OCI-M2 (cell line): ENCODE results near the gene DRD2.

Source experiments
- DNase-seq: peaks from one replicate; lab custom pipeline; 2025; ENCODE audit not compliant: unreplicated experiment; lab: John Stamatoyannopoulos, UW

The DRD2 gene

DNA sequence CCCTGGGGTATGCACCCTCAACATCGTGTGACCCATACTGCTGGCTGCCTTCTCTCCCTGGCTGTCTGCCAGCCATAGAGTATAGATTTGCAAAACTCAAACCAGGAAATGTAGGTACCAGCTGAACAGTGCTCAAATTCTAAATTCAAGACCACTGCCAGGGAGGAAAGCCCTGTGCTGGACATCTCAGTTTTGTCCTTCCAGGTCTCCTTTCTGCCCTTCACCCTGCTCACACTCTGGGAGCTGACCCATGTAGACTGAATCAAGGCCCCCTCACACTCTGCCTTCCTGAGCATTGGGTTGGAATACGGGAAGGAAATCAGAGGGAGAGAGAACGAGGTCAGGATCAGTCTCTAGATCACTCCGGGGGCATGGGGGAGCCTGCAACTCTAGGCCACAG, 12.4 kb upstream of the DRD2 start:
- no peak for DNase-seq

DNA sequence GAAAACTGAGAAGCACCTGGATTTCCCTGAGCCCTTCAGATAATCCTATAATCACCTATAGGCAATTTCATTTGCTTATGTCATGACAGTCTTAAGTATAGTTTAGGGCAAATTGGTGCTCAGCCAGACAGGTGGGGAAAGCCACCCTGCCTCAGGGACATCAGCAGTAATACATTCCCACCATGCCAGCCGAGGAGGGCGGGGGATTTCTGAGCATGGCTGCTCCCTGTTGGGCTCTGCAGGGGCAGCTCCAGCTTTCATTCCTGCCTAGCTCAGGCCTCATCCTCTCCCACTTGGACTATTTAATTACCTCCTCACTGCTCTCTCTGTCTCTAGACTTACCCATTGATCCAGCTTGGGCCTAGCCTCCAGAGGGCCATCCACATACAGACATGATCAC, 9.0 kb upstream of the DRD2 start:
- DNase-seq = no peak

DNA sequence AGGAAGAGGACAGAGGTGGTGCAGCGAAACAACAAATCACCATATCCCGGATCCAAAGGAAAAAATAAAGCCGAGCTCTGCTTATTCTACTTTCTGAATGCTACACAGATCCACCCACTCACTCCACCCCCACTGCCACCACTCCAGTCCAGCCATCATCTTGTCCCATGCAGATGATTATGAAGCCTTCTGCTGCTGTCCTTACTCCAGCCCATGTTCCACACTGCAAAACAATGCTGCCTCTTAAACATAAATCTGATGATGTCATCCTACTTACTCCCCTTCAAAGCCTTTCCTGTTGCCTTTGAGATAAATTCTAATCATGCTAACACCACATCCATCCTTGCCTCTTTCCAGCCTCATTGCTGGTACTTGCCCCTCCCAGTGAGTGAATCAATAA, 6.5 kb upstream of the DRD2 start:
- no peak for DNase-seq

DNA sequence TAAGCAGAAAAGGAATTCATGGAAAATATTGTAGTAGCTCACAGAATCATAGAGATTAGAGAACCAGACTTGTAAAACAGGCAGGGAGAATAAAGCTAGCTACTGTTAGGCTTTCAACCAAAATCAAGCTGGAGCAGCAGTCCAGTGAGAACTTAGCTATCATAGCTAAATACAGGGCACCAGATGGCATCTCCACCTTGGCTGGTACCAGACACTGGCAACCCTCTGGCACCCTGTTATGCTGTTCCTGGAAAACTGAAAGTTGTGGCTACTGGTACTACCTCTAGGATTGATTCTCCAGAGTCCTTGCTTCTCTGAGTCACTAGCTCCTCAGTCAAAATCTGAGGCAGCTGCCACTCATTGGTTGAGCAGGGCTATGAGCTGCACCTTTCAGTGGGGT, 6.0 kb upstream of the DRD2 start:
- no peak for DNase-seq

DNA sequence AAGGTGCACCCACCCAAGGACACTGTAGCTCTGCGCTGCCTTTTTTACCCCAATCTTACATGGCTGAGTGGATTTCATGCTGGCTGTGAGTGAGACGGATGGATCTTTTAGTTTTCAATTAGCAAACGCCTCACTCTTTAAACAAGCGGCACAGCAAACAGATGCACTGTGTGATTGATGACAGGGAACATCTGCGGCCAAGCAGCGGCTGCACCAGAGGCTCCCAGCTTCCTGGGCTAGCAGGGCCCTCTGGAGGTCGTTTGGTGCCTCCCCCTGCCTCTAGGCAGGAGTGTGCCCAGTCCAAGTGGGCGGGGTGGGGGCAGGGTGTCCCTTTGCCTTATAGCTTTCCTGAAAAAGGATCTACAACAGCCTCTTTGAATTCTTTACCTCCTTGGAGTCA, 2.1 kb upstream of the DRD2 start:
- DNase-seq = no peak

DNA sequence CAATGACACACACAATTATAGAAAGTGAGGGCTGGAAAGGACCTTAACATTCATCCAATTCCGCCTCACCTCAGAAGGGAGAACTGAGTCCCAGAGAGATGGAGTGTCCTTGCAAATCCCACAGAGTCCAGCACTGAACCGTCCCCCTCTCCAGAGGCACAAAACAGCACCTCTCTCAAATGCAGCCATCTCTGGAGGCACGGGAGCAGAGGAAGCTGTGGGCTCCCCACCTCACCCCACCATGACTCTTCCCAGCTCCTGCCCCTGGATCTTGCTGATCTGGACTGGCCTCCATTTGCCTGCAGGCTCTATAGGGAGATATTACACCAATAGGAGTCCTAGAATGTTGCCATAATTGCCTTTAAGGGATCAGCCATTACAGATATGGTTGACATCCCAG, 1.4 kb upstream of the DRD2 start:
- no peak for DNase-seq

DNA sequence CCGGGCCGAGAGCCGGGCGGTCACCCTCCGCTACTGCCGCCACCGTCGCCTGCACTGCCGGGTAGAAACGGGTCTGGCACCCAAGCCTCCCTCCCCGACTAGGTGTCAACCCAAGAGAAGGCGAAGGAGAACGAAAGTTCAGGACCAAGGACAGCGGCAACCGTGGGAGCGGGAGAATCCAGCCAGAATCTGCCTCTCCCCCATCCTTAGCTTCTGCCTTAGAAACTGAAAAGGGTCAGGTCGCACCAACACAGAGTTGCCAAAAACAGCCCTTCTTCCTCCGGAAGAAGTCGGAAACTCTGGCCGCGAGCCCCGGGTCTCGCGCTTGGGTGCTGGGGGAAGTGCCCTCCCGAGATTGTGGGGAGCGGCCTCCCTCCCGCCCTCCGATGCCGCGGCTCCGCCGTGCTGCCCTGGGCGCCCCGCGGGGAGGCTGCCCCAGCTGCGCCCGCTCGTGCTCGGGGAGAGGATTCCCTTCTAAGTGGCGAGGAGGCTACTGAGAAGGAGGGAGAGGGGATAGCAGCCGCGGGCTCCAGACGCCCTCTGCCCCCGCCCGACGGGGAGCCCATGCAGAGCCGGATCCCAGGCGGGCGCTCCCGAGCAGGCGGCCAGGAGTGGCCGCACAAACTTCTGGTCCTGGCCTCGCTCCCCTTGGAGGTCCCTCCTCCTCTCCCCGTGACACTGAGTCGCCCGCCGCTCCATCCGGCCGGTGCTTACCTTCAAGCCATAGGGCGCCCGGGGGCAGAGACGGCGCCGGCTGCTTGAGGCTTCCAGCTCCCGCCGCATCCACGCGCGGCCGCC, 637 bp downstream of the DRD2 start:
- DNase-seq = no peak

DNA sequence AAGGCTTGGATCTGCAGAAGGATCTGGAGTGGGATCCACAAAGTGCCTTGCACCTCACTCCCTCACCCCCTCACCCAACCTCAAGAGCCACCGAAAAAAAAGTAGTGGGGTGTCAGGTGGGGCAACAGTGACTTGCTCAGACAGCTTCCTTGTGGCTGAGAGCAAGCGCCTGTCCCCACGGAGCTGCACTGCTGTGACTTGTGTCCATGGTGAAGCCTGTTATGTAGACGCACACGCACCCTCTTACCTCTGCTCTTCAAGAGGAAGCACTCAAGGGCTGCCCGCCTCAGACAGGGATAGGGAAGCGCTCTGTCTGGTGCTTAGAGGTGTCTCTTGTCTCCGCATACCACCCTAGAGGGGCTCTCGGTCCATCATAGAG, 1.2 kb downstream of the DRD2 start:
- DNase-seq = no peak

DNA sequence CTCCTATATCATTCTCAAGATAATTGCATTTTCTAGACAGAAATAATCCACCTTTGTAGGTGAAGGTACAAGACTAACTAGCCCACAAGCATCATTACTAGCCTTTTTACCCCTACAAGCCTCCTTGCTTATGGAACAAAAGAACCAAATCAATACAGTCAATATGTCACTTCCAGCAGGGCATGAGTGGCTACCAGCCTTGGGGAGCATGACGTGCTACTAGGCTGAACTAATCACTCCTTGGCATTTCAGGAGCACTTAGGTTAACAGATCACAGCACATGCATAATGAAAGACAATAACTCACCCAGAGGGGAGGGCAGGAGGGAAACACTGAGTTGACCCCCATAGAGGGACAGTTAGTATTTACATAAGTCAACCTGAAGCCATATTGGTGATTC, 2.7 kb downstream of the DRD2 start:
- DNase-seq = no peak

DNA sequence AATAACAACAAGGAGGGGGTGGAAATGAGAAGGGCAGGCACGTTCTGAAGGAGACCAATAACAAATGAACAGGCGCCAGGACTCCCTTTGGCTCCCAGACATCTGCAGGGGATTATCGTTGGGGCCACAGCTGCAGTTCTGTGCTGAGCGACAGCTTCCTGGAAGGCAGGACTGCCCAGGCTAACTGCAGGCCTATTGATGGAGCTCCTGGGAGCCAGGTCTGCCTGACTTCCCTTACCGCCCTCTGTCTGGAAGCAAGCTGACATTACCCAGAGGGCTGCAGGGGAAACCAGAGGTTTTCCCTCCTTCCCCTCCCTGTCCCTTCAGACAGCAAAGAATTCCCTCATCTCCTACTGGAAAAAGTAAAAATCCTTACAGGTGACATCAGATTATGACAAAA, 5.0 kb downstream of the DRD2 start:
- no peak for DNase-seq

DNA sequence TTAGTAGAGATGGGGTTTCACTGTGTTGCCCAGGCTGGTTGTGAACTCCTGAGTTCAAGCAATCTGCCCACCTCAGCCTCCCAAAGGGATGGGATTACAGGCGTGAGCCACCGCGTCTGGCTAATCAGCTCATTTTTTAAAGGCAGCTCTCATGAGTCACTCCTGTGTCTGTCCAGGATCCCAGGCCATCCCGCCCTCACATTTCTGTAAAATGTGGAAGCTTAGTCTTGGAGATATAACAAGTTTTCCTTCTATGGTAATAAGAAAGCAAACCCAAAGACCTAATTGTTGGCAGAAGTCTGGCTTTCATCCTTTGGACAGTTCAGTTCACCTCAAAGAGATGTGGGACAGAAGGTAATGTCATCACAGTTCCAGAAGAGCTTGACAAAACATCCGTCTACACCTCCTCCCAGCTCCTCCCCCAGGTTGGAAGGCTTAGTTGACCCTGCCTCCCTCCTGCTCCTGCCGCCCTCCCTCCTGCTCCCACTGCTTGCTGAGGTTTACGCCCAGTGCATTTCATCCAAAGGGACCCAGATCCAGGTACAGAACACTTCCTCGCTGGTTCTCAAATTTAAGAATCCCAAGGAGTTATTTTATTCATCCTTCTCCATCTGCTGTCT, 6.4 kb downstream of the DRD2 start:
- DNase-seq = no peak

DNA sequence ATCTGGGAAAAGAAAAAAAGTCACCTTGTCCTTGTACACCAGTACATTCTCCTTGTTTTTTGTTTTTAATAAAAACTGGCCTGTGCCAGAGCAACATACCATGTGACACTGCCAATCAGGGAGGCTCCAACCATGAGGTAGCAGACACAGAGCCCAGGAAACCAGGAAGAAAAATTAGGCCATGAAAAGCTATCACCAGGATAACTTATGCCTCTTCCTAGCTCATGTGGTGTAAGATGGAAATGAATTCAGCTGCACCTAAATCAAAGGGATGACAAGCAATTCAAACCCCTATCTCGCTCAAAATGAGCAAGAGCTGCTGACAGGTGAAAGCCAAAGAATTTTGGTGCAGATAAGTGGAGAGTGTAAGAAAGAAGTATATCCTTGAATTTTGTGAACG, 7.7 kb downstream of the DRD2 start:
- DNase-seq = no peak

DNA sequence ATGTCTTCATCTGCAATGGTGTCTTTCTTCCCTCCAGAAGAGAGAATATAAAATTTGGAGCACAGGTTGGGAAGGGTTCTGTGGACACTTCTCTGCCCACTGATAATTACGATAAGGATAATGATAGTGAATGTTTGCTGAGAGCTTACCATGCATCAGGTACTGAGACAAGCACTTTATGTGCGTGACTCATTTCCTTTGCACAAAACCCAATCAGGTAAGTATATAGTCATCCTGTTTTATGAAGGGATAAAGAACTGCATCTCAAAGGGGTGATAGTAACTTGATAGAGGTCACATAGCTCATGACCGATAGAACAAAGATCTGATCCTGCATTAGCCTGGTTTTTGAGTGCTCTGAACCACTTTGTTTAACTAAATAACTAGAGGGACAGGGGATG, 9.4 kb downstream of the DRD2 start:
- DNase-seq = no peak

DNA sequence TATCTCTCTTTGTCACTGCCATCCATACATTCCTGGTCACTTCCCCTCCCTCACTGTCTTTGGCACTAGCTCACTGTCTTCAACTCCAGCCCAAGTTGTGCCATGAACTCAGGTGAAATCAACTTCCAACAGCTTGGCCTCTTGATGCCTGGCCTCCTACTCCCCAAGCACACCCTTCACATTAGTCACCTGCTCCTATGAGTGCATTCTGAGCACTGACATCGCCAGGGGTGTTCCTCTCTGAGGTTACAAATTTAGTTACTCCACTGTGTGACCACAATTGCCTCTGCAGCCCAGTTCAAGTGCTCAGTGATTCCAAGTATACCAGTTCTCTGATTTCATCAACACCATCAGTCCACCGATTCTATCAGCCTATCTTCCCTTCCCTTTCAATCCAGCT, 10.8 kb downstream of the DRD2 start:
- no peak for DNase-seq

DNA sequence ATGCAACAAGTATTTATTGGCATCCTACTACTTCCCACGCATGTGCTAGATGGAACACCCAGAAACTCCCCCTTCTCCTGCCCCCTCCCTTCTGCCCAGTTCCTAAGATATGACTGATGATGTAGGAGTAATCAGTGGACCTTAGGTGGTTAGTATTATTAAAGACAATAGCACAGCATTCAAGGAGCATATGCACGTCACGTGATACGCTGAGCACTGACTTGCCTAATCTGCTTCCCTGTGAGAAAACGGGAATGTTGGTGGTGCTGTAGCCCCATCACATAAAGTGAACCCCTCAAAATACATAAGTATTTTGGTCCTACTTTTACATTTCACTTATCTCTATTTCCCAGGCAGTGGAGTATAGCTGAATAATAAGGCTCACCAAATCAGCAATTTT, 12.4 kb downstream of the DRD2 start:
- no peak for DNase-seq

DNA sequence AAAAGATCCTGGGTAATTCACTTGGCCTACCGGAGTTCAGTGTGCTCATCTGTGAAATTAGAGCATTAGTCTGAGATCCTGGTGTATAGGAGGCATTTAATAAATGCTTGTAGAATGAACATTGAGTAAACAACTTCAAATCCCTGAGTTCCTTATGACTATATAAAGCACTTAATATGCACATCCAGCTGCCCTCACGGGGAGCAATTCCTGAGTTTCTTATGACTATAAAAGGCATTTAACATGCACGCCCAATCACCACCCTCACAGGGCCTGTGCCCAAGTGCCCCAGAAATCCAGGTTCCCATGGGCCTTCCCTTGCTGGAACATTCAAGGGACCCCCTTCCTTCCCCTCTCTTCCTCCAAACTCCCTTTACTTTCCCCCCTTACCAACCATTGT, 13.6 kb downstream of the DRD2 start:
- no peak for DNase-seq

DNA sequence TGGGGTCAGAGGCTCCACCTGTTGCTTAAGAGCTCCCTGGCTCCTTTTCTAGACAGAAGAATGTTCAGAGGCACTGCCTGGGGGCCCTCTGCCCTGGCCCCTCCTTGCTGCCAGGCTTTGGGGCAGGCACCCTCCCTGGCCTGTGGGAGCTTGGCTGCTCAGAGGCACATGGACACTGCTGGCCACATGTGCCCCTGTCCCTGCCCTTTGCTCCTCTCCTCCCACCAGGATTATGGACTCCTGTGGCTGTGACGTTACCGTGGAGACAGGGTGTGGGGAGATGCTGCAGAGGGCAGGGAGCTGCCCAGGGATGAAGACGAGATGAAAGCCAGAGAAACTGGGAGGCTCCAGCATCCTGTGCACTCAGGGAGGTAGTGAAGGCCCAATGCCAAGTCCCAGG, 14.7 kb downstream of the DRD2 start:
- DNase-seq = no peak

DNA sequence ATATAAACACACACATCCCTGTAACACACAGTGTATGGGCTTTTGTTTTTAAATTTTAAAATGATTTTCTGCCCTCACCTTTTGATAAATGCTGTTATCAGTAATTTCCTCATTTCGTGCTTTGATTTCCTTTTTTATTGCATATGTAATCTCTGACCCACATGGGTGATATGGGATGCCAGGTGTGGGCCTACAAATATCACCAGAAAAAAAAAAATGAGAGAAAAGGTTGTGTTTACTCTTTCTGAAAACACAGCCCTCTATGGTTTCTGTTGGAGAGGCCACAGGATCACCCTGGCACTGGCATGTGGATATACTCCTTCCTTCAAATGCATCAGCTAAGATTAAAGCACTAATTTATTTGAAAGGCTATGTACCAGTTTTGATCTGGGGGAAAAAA, 17.0 kb downstream of the DRD2 start:
- no peak for DNase-seq

DNA sequence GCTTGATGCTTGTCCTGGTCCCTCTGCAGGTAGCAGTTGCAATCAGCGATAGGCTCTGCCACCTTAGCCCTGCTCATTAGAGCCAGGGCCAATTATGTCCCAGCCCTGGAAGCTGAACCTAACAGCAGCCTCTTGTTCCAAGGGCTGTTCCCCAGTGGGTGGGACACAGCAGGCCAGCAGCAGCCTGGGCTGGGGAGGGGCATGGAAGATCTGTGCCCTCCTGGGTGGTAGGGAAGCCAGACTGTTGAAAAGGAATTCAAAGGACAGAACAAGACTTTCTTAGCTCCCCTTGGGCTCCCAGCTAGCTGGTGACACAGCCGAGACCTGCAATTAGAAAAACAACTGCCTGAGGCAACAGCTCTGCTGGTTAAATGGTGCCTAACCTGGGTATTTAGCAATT, 17.4 kb downstream of the DRD2 start:
- no peak for DNase-seq

DNA sequence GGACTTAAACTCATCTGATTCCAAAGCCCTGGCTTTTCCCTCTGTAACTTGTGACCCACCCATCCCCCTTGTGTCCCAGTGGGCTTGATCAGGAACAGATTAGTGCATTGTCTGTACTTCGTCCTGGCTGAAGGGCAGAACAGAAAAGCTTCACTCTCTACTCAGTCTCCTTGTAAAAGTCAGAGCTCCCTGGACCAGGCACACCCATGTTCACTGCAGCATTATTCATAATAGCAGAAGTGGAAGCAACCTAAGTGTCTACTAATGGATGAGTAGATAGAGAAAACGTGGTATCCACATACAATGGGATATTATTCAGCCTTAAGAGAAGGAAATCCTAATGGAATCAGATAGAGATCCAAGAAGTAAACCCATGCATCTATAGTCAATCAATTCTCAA, 20.7 kb downstream of the DRD2 start:
- no peak for DNase-seq

DNA sequence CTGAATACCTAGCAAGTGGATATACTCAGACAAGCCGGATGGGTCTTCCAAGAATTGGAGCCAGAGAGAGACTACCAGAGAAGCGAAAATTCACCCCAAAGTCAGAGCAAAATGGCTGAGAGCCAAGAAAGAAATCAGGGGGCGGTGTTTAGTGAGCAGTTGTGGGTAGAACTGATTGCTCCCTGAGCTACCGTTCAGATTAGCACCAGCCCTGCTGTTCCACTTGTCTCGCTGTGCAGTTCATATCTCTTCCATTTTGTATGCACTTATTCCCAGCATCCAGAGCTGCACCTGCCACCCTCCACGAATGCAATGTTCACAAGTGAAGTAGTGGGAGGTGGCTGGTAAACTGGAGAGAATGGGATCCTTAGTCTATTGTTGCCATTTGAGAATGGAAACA, 25.5 kb downstream of the DRD2 start:
- no peak for DNase-seq

DNA sequence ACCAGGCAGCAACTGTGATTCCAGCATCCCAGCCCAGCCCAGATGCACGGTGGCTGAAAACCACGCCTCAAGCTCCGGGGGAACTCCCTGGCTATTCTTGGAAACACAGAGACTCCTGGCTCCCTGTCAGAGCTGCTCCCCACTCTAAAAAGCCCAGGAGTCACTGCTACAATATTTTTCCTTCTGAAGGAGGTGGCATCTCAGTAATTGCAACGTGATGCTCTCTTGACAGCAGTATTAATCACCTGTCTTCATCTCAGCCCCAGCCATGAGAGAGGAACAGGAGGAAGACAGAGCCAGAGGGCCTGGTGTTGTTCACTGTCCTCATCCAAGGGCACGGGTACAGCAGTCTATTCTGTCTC, 26.9 kb downstream of the DRD2 start:
- DNase-seq = no peak

DNA sequence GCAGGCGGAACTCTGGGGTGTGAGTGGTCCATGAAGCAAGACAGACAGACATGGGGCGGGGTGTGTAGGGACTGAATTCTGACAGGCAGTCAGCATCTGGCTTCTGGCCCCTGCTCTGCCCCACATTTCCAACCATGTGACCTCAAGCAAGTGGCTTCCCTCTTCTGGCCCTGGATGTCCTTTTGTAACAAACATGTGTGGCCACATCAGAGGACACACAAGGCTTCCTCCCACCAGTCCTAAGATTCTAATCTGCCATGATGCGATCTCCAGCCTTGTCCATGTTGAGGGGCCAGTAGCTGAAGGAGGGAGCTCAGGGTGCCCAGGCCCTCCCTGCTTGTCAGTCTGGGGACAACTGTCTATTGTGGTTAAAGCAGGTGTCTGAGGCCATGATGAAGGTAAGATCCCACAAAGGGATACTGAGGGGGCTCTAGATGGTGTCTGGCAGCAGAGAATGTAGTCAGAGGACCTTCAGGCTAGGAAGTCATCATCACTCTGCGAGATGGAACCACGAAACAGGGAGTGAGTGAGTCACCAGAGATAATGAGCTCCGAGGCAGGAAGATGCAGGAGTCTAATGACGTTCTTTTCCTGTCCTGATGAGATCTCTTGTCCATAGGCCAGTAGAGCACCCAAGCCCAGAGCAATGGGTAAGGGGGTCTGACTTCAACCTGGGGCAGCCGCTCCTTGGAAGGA, 27.4 kb downstream of the DRD2 start:
- DNase-seq = no peak
